Measurements from ENCODE around the gene EIF2AK3.
"Not testable (repeated sequence)": the region's sequence is repeated elsewhere in the genome, so short reads cannot be mapped to it uniquely, and the experiment has no call there.

The EIF2AK3 gene

GRCh38 chr2:88599527-88599926, 27.7 kb downstream of the EIF2AK3 start:
- no peak for DNase-seq (ENCODE audit: low read depth in 3 of 3, low spot score in 1 of 3)

GRCh38 chr2:88597168-88597567, 30.1 kb downstream of the EIF2AK3 start:
- no peak for DNase-seq (ENCODE audit: low read depth in 3 of 3, low spot score in 1 of 3)

DNA sequence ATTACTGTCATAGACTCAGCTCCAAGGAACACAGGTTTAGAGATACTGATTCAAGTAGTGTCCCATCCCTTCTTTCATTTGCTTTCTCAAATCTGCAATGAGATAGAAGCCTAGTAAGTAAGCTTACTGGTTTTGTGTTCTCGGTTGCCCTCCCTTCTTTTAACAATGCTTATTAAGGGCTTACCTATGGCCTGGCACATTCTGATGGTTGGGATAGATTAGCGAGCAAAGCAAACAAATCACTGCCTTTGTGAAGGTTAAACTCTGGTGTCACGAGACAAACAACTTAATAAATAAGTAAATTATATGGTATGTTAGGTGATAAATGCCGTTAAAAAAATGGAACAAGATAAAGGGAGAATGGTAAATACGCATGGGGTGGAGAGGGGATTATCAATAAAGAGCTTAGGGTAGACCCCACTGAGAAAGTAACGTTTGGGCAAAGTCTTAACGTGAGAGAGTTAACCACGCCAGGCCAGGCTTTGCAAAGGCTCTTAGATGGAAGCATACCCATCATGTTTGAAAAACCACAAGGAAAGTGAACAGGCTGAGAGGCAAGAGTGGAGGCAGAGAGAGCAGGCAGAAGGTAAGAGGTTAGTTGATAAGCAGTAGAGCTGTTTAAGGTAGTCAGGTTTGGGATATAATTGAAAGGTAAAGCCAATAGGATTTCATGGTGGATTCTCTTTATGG, 31.0 kb downstream of the EIF2AK3 start:
- DNase-seq (ENCODE audit: low read depth in 3 of 3, low spot score in 1 of 3) = no peak

DNA sequence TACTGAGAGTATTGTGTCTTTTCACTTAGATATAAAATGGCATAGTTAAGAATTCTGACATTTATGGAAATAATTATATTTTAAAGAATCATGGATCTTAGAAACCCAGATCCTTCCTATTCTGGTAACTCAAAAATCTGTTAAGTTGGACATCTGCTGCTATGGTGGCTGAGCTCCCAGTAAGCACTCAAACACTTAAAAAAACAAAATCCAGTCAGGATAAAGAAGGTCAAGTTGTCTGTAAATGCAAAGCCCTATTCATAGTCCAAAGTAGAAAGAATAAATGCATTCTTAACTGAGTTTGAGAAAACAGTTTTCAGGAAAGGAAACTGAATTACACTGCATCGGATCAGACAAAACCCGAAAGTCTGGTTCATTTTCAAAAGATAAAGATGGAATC, 35.6 kb downstream of the EIF2AK3 start:
- DNase-seq (ENCODE audit: low read depth in 3 of 3, low spot score in 1 of 3) = no peak

- no peak for DNase-seq (ENCODE audit: low read depth in 3 of 3, low spot score in 1 of 3)
Observed at GRCh38 chr2:88590998-88591613, 36.2 kb downstream of the EIF2AK3 start.

GRCh38 chr2:88585969-88586368, 41.3 kb downstream of the EIF2AK3 start:
- no peak for DNase-seq (ENCODE audit: low read depth in 3 of 3, low spot score in 1 of 3)

GRCh38 chr2:88582030-88582429, 45.2 kb downstream of the EIF2AK3 start:
- DNase-seq (ENCODE audit: low read depth in 3 of 3, low spot score in 1 of 3) = no peak

DNA sequence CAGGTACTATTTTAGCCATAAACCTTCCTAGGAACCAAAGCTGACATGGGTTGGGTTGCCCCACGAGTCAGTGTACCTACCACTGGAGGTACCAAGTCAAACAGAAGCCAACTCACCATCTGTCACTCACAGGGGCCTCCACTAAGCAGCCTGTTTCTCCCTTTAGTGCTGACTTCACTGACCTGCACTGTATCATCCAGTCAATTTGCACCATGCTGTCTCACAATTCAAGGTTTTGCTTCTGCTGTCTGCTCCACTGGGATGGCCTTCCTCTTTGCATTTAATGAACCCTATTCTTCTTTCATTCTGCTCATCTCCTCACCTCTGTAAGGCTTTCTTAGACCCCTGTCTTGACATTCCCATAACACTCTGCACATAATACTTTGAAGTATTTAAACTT, 47.2 kb downstream of the EIF2AK3 start:
- DNase-seq (ENCODE audit: low read depth in 3 of 3, low spot score in 1 of 3) = no peak

DNA sequence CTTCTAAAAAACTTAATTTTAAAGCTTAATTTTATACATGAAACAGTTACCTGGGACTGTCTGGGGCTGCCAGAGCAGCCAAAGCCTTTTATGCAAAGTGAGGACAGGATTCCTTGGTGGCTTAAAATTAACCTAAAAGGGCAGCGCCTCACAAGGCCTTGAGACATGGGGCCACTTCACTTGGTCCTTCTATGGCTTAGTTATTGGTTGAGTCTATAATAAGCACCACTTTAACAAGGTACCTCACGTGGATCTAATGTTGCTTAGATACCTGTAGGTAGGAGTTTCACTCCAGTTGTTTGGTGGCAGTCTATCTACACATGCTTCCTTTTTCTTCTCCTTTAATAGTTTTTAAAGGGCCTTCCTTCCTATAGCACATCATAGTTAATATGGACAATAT, 51.6 kb downstream of the EIF2AK3 start:
- no peak for DNase-seq (ENCODE audit: low read depth in 3 of 3, low spot score in 1 of 3)

DNA sequence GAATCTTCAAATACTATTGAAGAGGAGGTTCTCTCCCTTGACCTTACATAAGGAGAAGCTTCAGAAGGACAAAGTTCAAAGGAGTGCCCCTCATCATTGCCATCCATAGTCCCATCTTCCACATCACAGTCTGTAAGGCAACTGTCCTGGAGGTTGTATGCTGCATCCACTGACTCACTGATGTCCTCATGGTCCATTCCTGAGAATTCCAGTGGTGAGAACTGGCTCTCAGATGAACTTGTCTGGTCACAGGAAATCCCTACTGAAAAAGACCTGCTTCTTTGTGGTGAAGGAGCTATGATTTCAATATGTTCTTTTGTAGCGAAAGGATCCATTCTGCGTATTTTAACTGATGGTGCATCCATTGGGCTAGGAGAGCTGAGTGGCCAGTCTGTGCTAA, 52.2 kb downstream of the EIF2AK3 start:
- no peak for DNase-seq (ENCODE audit: low read depth in 3 of 3, low spot score in 1 of 3)

- DNase-seq (ENCODE audit: low read depth in 3 of 3, low spot score in 1 of 3) = no peak
Observed at GRCh38 chr2:88574445-88574844, 52.8 kb downstream of the EIF2AK3 start.

DNA sequence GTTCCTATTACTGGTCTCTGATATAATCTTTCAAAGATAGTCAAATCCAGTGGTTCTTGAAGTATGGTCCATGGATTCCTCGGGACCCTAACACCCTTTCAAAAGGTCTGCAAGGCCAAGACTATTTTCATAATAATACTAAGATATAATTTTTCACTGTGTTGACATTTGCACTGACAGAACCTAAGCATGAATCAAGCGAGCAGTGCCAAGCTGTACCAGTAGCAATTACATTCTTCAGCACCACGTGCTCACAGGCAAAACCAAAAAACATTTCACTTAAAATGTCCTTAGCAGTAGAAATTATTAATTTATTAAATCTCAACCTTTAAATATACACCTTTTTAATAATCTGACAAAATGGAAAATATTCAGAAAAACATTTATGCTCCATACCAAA, 59.1 kb downstream of the EIF2AK3 start:
- no peak for DNase-seq (ENCODE audit: low read depth in 3 of 3, low spot score in 1 of 3)

- DNase-seq (ENCODE audit: low read depth in 3 of 3, low spot score in 1 of 3) = no peak
Observed at GRCh38 chr2:88564402-88564801, 62.9 kb downstream of the EIF2AK3 start.

GRCh38 chr2:88563129-88563528, 64.1 kb downstream of the EIF2AK3 start:
- DNase-seq (ENCODE audit: low read depth in 3 of 3, low spot score in 1 of 3) = no peak

GRCh38 chr2:88561646-88562388, 65.4 kb downstream of the EIF2AK3 start:
- DNase-seq (ENCODE audit: low read depth in 3 of 3, low spot score in 1 of 3) = no peak

- no peak for DNase-seq (ENCODE audit: low read depth in 3 of 3, low spot score in 1 of 3)
Observed at GRCh38 chr2:88560619-88561307, 66.5 kb downstream of the EIF2AK3 start.

GRCh38 chr2:88557290-88557689, 70.0 kb downstream of the EIF2AK3 start:
- DNase-seq (ENCODE audit: low read depth in 3 of 3, low spot score in 1 of 3) = no peak

DNA sequence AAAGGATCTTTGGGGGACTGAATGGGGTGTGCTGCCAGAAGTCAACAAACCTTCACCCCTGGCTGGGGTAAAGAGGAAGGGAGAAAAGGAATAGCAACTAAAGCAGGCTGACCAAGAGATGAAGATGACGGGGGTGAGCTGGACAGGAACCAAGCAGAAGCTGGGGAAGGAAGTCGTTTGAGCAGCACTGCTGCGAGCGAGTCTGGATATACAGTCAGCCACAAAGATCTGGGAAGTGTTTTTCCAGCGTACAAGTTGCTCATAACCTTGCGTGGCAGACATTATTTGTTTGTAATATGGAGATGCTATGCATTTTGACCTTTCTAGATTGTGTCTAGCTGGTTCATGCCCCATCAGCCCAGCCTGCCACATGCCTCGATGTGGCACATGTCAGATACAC, 71.2 kb downstream of the EIF2AK3 start:
- DNase-seq (ENCODE audit: low read depth in 3 of 3, low spot score in 1 of 3) = no peak

- no peak for DNase-seq (ENCODE audit: low read depth in 3 of 3, low spot score in 1 of 3)
Observed at GRCh38 chr2:88554189-88554588, 73.1 kb downstream of the EIF2AK3 start.

DNA sequence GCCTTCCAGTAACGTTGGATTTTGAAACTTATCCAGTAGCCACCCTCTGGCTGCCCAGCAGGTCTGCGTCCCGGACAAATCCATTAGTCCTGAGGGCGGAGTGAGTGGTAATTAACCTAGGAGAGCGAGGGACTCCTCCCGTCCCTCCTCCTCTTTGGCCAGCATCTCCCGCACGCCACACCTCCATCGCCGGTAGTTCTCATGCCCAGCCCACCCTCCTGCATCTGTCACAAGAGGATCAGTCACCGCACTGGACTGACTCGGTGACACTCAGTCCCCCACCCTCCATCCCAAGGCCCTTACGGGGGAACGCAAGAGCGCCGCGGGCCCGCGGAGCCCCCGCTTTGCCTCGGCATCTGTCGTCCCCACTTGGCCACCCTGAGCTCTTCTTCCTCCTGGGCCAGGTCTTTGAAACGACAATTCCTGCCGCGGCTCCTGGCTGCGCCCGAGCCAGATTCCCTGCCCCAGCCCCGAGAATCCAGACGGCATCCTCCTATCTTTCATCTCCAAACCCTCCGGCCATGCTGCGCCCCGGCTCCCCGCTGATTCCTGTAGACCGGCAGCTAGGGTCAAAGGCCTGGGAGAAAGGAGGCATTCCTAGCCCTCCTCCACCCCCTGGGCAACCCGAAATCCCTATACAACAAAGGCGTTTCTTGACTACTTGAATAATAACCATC, 77.5 kb downstream of the EIF2AK3 start:
- no peak for DNase-seq (ENCODE audit: low read depth in 3 of 3, low spot score in 1 of 3)

- DNase-seq (ENCODE audit: low read depth in 3 of 3, low spot score in 1 of 3) = not testable (repeated sequence)
Observed at GRCh38 chr2:88546291-88546690, 81.0 kb downstream of the EIF2AK3 start.

Data from stimulated activated CD4-positive, alpha-beta T cell treated with anti-CD3 and anti-CD28 coated beads, TNF-alpha, amount 100 ng/mL, for 1 hour (primary cell).